Pons (tissue), 1 donor: ENCODE data around the gene PDE4B.
"Not testable (repeated sequence)": the region's sequence is repeated elsewhere in the genome, so short reads cannot be mapped to it uniquely, and the experiment has no call there.

ENCODE experiments used
- DNase-seq: peaks from one replicate; pipeline ENCODE4 v3.0.0-alpha.2; 2016; ENCODE audit warnings: low spot score

The PDE4B gene

DNA sequence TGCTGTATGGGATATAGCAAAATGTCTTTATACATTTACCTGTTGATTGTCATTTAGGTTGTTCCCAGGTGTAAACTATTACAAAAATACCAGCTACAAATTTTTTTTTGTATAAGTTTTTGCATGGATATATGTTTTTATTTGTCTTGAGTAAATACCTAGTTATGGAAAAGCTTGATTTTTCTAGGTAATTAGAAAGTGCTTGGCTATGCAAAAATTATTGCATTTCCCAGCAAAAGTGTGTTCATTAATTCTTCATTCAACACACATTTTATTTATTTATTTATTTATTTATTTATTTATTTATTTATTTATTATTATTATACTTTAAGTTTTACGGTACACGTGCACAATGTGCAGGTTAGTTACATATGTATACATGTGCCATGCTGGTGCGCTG, 22.1 kb downstream of the PDE4B start:
- no peak for DNase-seq

DNA sequence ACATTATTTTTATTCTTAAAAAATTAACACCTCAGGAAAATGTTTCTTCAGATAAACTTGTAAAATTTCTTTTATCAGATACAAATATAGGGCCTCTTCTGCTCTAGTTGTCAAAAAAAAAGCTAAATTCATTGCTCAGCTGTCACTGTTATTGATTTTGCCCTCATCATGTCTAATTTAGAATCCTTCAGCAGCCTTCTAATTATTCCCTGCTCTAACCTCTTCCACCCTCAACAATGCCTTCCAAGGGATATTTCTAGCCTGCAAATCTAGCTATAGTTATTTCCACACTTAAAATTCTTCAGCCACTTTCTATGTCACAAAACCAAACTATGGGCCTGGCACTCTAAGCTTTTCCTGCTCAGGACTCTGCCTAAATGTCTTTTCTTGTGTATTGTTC, 25.2 kb downstream of the PDE4B start:
- no peak for DNase-seq

GRCh38 chr1:65818966-65819365, 26.3 kb downstream of the PDE4B start:
- DNase-seq, result no peak

- DNase-seq, result no peak
Measured at GRCh38 chr1:65820983-65821382, 28.3 kb downstream of the PDE4B start.

- peak; percentile 30 for DNase-seq
Measured at GRCh38 chr1:65821386-65821785, 28.7 kb downstream of the PDE4B start.

- DNase-seq, result no peak
Measured at GRCh38 chr1:65824103-65824502, 31.4 kb downstream of the PDE4B start.

GRCh38 chr1:65825741-65826140, 33.0 kb downstream of the PDE4B start:
- no peak for DNase-seq

- DNase-seq, result no peak
Measured at GRCh38 chr1:65826782-65827181, 34.1 kb downstream of the PDE4B start.

GRCh38 chr1:65827346-65827745, 34.7 kb downstream of the PDE4B start:
- DNase-seq, result no peak

- DNase-seq, result no peak
Measured at GRCh38 chr1:65830306-65830705, 37.6 kb downstream of the PDE4B start.

DNA sequence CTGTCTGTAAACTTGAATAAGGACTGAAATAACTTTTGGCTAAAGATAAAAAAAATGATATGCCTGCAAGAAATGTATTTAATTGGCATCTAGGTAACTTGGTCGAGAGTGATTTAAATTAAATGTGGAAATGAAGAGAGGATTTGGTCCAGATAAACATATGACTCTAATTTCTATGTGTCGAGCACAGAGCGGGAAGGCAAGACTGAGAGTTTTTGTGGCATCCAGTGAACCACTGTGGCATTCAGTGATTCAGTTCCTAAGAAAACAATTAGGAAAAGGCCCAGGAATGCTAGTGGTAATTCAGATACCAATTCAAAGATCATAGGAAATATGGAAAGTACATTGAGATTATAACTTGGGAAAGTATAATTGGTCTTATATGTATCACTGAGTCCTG, 39.6 kb downstream of the PDE4B start:
- DNase-seq, result no peak

DNA sequence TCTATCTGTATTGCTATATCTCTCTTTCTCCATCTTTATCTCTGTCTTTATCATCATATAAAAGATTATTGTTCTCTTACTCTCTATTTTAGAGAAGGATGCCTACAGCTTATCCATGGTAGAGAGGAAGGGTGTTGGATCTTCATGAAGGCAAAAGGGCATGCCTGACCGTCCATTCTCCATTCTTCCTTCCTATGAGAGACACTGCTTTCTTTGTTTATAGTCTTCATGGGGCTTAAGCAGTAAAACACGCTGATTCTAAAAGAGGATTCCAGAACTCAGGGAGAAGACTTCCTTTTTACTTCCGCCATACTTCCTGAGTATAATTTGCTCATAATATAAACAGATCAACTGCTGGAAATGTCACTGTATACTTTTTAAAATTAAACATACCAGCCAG, 44.0 kb downstream of the PDE4B start:
- DNase-seq, result no peak

DNA sequence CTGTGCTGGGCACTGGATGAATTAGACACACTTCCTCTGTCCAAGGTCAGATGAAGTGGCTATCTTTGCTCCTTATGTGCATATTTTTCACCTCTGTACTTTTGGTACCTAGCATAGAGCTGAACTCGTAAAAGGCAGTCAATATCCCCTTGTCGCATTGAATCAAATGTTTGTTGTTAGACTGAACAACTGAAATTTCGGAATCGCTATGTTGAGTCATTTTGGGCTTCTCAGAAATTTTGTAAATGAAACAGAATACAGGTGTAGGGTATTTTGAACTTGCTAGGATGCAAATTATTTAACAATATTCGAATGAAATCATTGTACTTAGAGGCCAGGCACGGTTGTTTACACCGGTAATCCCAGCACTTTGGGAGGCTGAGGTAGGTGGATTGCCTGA, 48.0 kb downstream of the PDE4B start:
- no peak for DNase-seq

- no peak for DNase-seq
Measured at GRCh38 chr1:65844296-65844695, 51.6 kb downstream of the PDE4B start.

- no peak for DNase-seq
Measured at GRCh38 chr1:65844821-65845534, 52.3 kb downstream of the PDE4B start.

GRCh38 chr1:65845535-65846060, 52.9 kb downstream of the PDE4B start:
- DNase-seq, result no peak

GRCh38 chr1:65846866-65847265, 54.2 kb downstream of the PDE4B start:
- no peak for DNase-seq

DNA sequence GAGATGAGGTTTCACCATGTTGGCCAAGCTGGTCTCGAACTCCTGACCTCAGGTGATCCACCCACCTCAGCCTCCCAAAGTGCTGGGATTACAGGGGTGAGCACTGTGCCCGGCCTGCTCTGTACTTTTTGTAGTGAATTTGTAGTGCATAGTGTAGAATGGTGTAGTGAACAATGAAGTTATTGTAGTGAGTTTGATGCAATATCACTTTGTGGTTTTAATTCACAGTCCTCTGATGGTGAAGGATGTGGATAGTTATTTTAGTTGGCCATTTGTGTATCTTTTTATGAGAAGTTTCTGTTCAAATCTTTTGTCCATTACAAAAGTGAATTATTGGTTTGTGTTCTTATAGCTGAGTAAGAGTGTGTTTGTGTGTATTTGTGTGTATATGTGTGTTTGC, 57.6 kb downstream of the PDE4B start:
- no peak for DNase-seq

- not testable (repeated sequence) for DNase-seq
Measured at GRCh38 chr1:65856591-65856990, 63.9 kb downstream of the PDE4B start.

DNA sequence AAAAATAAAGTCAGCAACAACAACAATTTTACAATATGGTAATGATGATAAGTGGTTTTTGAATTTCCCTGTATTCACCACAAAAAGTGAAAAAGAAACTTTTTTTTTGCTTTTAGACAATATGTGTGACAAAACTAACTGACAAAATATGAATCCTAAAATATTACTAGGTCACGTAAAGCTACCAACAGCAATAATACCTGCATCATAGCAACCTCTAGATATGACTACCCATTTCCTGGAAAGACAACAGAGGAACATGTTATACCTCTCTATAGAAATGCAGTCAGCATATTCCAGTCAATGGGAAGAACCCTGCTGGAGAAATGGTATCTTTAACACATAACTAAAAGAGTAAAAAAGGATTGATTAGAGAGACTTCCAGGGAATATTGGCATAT, 73.7 kb downstream of the PDE4B start:
- DNase-seq, result no peak

- no peak for DNase-seq
Measured at GRCh38 chr1:65872301-65872700, 79.6 kb downstream of the PDE4B start.

DNA sequence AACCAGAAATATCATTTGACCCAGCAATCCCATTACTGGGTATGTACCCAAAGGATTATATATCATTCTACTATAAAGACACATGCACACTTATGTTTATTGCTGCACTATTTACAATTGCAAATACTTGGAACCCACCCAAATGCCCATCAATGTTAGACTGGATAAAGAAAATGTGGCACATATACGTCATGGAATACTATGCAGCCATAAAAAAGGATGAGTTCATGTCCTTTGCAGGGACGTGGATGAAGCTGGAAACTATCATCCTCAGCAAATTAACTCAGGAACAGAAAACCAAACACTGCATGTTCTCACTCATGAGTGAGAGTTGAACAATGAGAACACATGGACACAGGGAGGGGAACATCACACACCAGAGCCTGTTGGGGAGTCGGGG, 85.6 kb downstream of the PDE4B start:
- DNase-seq, result not testable (repeated sequence)

- DNase-seq, result no peak
Measured at GRCh38 chr1:65880611-65881010, 87.9 kb downstream of the PDE4B start.

DNA sequence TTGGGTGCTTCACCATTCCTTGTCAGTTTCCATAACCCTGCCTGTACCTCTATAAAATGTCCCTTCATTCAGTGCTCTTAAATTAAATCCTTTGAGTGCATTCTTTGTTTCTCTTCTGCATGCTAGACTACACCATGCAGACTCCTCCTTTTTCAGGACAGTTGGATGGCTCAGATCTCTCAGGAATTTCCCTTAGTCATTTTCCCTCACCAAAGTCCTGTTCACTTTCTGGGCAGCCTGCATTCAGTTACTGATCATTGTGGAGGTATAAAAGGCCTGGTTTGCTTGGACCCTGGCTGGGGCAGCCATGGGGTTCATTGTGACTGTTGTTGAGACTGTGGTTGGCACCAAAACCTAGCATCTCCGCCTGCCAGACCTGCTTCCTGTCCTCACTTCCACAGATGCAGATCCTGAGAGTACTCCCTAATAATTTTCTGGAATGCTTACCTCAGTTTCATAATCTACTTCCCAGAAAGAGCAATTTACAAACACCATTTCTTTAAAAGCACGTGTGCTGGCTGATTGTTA, 88.4 kb downstream of the PDE4B start:
- DNase-seq, result no peak
